Activated CD4-positive, alpha-beta memory T cell treated with anti-CD3 and anti-CD28 coated beads for 36 hours (primary cell): ENCODE results near the gene CDH12. TPM values are rescaled to one million over a fixed set of nuclear protein-coding genes. Genes with fewer than 3 reads are reported as not detected.

ENCODE experiments used
- CTCF ChIA-PET: fragments of 350-600 bp; sonication (Branson Sonifier 250); formaldehyde crosslinking; loops from one replicate; lab custom pipeline; 2021; ENCODE audit warnings: antibody characterized with exemption, inconsistent platforms; lab: Charles Lee
- POLR2A ChIA-PET: fragments of 350-600 bp; sonication (Branson Sonifier 250); formaldehyde crosslinking; loops from one replicate; lab custom pipeline; 2021; ENCODE audit warnings: antibody characterized with exemption; lab: Charles Lee
- DNase-seq: peaks from one replicate; pipeline ENCODE4 v3.0.0-alpha.2; 2020
- H3K27ac Mint-ChIP-seq: one replicate; pipeline ENCODE4 v1.8.0; 2021; ENCODE audit warnings: mixed read lengths
- H3K27me3 Mint-ChIP-seq: one replicate; pipeline ENCODE4 v1.8.0; 2021; ENCODE audit warnings: mixed read lengths
- H3K36me3 Mint-ChIP-seq: one replicate; pipeline ENCODE4 v1.8.0; 2021; ENCODE audit warnings: mixed read lengths
- H3K4me1 Mint-ChIP-seq: one replicate; pipeline ENCODE4 v1.8.0; 2021; ENCODE audit warnings: low read depth, mixed read lengths
- H3K4me3 Mint-ChIP-seq: one replicate; pipeline ENCODE4 v1.8.0; 2021; ENCODE audit warnings: mild to moderate bottlenecking, mixed read lengths
- H3K9me3 Mint-ChIP-seq: one replicate; pipeline ENCODE4 v1.8.0; 2021; ENCODE audit warnings: mixed read lengths
- intact Hi-C: fragments of 100-400 bp; cut with micrococcal nuclease; formaldehyde crosslinking; loops from one replicate; pipeline ENCODE4 v1.15.1; 2023
- total RNA-seq, 2 experiments: library from RNA; stranded (reverse); gene quantifications; one replicate each; pipeline ENCODE4 v1.2.3, GENCODE V29; 2021

CDH12 gene
- total RNA-seq, 2 experiments from 2014 or later: not detected

DNA sequence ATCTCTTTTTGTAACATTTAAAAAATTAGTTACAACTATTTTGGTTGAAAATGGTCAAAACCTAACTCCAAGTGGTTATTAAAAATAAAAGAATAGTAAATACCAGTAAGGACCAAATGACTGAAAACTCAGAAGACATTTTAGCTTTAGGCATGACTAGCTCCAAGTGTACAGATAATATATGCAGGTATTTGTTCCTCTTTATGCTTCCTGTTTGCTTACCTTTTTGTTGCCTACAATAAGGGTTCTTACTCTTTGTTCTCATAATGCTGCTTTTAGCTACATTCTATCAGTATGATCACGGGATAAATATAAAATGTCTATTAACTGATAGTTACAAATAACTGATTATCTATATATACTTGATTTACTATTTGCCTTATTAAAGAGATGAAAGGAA, 259.6 kb downstream of the CDH12 start:
- intact Hi-C loops: no loop called here
- Mint-ChIP-seq H3K27me3 (no peaks in the 10 kb centered on the region), H3K4me1 (no peaks in the 10 kb centered on the region), H3K9me3 (peaks cover 11% of the 10 kb centered on the region), H3K4me3 (no peak overlapping the region), H3K27ac (no peak overlapping the region), H3K36me3 (no peaks in the 10 kb centered on the region)
- POLR2A ChIA-PET: no interaction called here
- DNase-seq: no peak
- CTCF ChIA-PET: no interaction called here

DNA sequence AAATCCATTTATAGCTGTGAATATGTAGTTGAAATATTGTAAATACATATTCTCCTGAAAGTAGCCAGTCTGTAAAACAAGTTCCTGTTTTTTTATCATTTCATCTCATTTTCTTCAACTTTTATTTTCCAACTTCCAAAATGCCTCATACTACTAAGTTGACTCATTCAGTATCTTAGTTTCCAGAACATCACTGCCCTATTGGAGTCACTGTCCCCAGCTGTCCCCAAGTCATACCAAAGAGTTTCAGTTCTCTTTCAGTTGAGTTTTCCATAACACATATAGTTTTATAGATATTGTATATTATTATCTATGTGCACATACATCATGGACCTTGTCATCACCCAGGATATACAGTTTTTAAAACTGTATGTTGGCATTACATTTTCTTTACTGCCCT, 261.7 kb downstream of the CDH12 start:
- Mint-ChIP-seq H3K36me3 (no peaks in the 10 kb centered on the region), H3K27ac (no peak overlapping the region), H3K27me3 (no peaks in the 10 kb centered on the region), H3K4me1 (no peaks in the 10 kb centered on the region), H3K4me3 (no peak overlapping the region), H3K9me3 (peaks cover 5% of the 10 kb centered on the region)
- ChIA-PET CTCF (no interaction called here), POLR2A (no interaction called here)
- intact Hi-C loops: no loop called here
- no peak for DNase-seq

GRCh38 chr5:22590677-22591268, 262.4 kb downstream of the CDH12 start:
- no peak overlapping the region for H3K4me3 Mint-ChIP-seq
- H3K4me1 Mint-ChIP-seq: no peaks in the 10 kb centered on the region
- intact Hi-C loops: no loop called here
- H3K36me3 Mint-ChIP-seq: no peaks in the 10 kb centered on the region
- H3K27ac Mint-ChIP-seq: no peak overlapping the region
- ChIA-PET CTCF (no interaction called here), POLR2A (no interaction called here)
- H3K27me3 Mint-ChIP-seq: no peaks in the 10 kb centered on the region
- DNase-seq: no peak
- H3K9me3 Mint-ChIP-seq: peaks cover 6% of the 10 kb centered on the region

DNA sequence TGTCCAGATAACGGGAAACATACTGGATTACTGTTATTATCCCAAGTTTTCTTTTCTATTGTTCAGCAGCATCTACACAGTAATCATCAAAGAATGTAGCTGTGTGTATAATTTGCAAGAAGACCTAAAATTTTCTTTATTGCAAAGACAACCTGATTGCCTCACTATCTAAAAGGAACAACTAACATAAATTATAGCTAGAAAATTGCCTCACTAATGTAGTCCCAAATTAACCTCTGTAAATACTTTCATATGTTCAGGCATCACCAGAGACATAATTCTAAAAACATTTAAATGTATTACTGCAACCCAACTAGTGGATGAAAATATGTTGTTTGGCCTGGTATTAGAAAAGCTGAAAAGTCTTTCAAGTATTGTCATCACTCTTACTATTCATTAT, 275.4 kb downstream of the CDH12 start:
- H3K36me3 Mint-ChIP-seq: no peaks in the 10 kb centered on the region
- H3K4me1 Mint-ChIP-seq: no peaks in the 10 kb centered on the region
- DNase-seq: no peak
- intact Hi-C loops: no loop called here
- ChIA-PET POLR2A (no interaction called here), CTCF (no interaction called here)
- no peak overlapping the region for H3K4me3 Mint-ChIP-seq
- H3K27ac Mint-ChIP-seq: no peak overlapping the region
- peaks cover 5% of the 10 kb centered on the region for H3K9me3 Mint-ChIP-seq
- no peaks in the 10 kb centered on the region for H3K27me3 Mint-ChIP-seq

- H3K27ac Mint-ChIP-seq: no peak overlapping the region
- no peak for DNase-seq
Observed at GRCh38 chr5:22577006-22577405, 276.1 kb downstream of the CDH12 start.

DNA sequence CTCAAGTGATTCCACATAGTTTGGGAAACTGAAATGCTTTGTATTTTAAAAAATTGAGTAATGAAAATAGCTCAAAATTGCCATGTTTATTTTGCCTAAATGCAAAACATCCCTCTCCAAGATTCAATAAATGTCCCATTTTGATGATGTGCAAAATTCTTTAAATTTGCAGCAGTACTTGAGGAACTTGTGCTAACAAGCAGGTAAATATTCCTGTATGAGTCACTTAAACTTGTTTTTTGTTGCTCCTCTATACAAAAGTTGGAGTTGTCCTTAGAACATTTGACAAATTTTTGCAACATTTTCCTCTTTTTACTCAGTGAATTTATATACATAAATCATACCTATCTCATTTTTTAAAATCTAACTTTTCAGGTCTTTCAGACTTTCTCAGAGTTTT, 280.2 kb downstream of the CDH12 start:
- ChIA-PET CTCF (interaction anchor here (0.7 kb wide), 1 partner anchor 12 kb away, joined by 3 read pairs; no protein-coding TSS in a partner anchor), POLR2A (no interaction called here)
- Mint-ChIP-seq H3K27ac (no peak overlapping the region), H3K9me3 (peaks cover 20% of the 10 kb centered on the region), H3K36me3 (no peaks in the 10 kb centered on the region), H3K4me3 (no peak overlapping the region), H3K27me3 (no peaks in the 10 kb centered on the region), H3K4me1 (no peaks in the 10 kb centered on the region)
- no peak for DNase-seq
- intact Hi-C loops: no loop called here

More at GRCh38 chr5:22577006-22577405, 276.1 kb downstream of the CDH12 start:
- no peak overlapping the region for H3K4me3 Mint-ChIP-seq
- H3K4me1 Mint-ChIP-seq: no peaks in the 10 kb centered on the region
- peaks cover 5% of the 10 kb centered on the region for H3K9me3 Mint-ChIP-seq
- CTCF ChIA-PET: no interaction called here
- POLR2A ChIA-PET: interaction anchor here (0.6 kb wide), 1 partner anchor 59 kb away, joined by 3 read pairs; no protein-coding TSS in a partner anchor
- intact Hi-C loops: no loop called here
- H3K27me3 Mint-ChIP-seq: no peaks in the 10 kb centered on the region
- no peaks in the 10 kb centered on the region for H3K36me3 Mint-ChIP-seq

GRCh38 chr5:22567983-22568382, 285.2 kb downstream of the CDH12 start:
- CTCF ChIA-PET: no interaction called here
- DNase-seq: no peak
- Mint-ChIP-seq H3K36me3 (no peaks in the 10 kb centered on the region), H3K27ac (no peak overlapping the region), H3K9me3 (peaks cover 19% of the 10 kb centered on the region), H3K27me3 (no peaks in the 10 kb centered on the region), H3K4me1 (no peaks in the 10 kb centered on the region), H3K4me3 (no peak overlapping the region)
- intact Hi-C loops: no loop called here
- POLR2A ChIA-PET: no interaction called here

- ChIA-PET CTCF (no interaction called here), POLR2A (no interaction called here)
- Mint-ChIP-seq H3K9me3 (peaks cover 8% of the 10 kb centered on the region), H3K36me3 (no peaks in the 10 kb centered on the region), H3K27ac (no peak overlapping the region), H3K4me1 (no peaks in the 10 kb centered on the region), H3K27me3 (no peaks in the 10 kb centered on the region), H3K4me3 (no peak overlapping the region)
- intact Hi-C loops: no loop called here
- DNase-seq: no peak
Observed at GRCh38 chr5:22560147-22560546, 293.0 kb downstream of the CDH12 start.

DNA sequence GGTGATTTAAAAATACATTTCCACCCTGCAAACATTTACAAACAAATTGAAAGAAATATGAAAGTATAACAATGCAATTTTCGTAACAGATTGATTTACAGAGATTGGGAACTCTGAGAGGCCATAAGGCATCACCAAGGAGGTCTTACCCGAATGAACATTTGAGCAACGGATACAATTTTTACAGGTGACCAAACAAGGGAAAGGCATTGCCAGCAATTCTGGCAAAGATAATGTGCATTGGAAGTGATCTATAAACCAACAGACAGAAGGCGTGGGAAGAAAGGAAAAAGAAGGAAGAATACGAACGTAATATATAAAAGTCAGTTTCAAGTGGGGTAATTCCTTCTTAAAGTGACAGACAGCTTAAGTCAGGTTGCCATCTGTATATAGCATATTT, 295.9 kb downstream of the CDH12 start:
- CTCF ChIA-PET: no interaction called here
- intact Hi-C loops: no loop called here
- no peak overlapping the region for H3K4me3 Mint-ChIP-seq
- peaks cover 6% of the 10 kb centered on the region for H3K9me3 Mint-ChIP-seq
- no peak overlapping the region for H3K27ac Mint-ChIP-seq
- POLR2A ChIA-PET: no interaction called here
- H3K27me3 Mint-ChIP-seq: no peaks in the 10 kb centered on the region
- H3K36me3 Mint-ChIP-seq: no peaks in the 10 kb centered on the region
- H3K4me1 Mint-ChIP-seq: no peaks in the 10 kb centered on the region
- DNase-seq: no peak

GRCh38 chr5:22554475-22554874, 298.7 kb downstream of the CDH12 start:
- H3K27me3 Mint-ChIP-seq: no peaks in the 10 kb centered on the region
- POLR2A ChIA-PET: no interaction called here
- H3K27ac Mint-ChIP-seq: no peak overlapping the region
- no peaks in the 10 kb centered on the region for H3K36me3 Mint-ChIP-seq
- H3K4me3 Mint-ChIP-seq: no peak overlapping the region
- no peak for DNase-seq
- intact Hi-C loops: no loop called here
- no peaks in the 10 kb centered on the region for H3K4me1 Mint-ChIP-seq
- CTCF ChIA-PET: no interaction called here
- H3K9me3 Mint-ChIP-seq: peaks cover 18% of the 10 kb centered on the region

- Mint-ChIP-seq H3K27me3 (no peaks in the 10 kb centered on the region), H3K27ac (no peak overlapping the region), H3K36me3 (no peaks in the 10 kb centered on the region), H3K4me3 (no peak overlapping the region), H3K9me3 (peaks cover 14% of the 10 kb centered on the region), H3K4me1 (no peaks in the 10 kb centered on the region)
- POLR2A ChIA-PET: no interaction called here
- CTCF ChIA-PET: no interaction called here
- DNase-seq: no peak
- intact Hi-C loops: no loop called here
Observed at GRCh38 chr5:22549876-22550671, 303.1 kb downstream of the CDH12 start.

- intact Hi-C loops: no loop called here
- ChIA-PET POLR2A (no interaction called here), CTCF (no interaction called here)
- H3K27me3 Mint-ChIP-seq: no peaks in the 10 kb centered on the region
- H3K4me3 Mint-ChIP-seq: no peak overlapping the region
- H3K27ac Mint-ChIP-seq: no peak overlapping the region
- no peak for DNase-seq
- no peaks in the 10 kb centered on the region for H3K36me3 Mint-ChIP-seq
- H3K9me3 Mint-ChIP-seq: peaks cover 7% of the 10 kb centered on the region
- H3K4me1 Mint-ChIP-seq: no peaks in the 10 kb centered on the region
Observed at GRCh38 chr5:22542340-22542739, 310.8 kb downstream of the CDH12 start.

DNA sequence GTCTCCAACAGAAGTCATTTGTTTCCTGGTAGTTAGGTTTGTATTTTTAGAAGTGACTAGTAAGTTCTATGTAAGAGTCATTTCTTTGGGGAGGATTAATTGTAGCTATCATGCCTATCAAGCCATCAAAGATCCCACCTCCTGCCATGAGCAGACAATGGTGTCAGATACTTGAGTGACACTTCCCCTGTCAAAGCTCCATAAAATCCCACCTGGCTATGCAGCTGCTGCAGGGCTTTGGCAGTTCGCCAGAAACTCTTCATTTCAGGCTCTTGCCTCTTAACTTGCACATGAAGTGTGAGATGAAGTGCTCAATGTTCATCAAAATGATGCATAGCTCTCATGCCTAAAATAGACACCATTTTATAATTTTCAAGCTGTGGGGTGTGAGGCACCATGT, 312.1 kb downstream of the CDH12 start:
- intact Hi-C loops: no loop called here
- CTCF ChIA-PET: no interaction called here
- DNase-seq: no peak
- Mint-ChIP-seq H3K9me3 (peaks cover 9% of the 10 kb centered on the region), H3K36me3 (no peaks in the 10 kb centered on the region), H3K27ac (no peak overlapping the region), H3K4me3 (no peak overlapping the region), H3K4me1 (no peaks in the 10 kb centered on the region), H3K27me3 (no peaks in the 10 kb centered on the region)
- POLR2A ChIA-PET: no interaction called here
